Tibial nerve (tissue), 4 donors: ENCODE results near the gene PRDM2. TPM values are rescaled to one million over a fixed set of nuclear protein-coding genes. Genes with fewer than 3 reads are reported as not detected.

Experiments
- DNase-seq, 2 donors: peaks; one replicate each; pipeline ENCODE4 v3.0.0-alpha.2; 2019; ENCODE audit warnings: low spot score in 2 of 2
- H3K27ac ChIP-seq, 4 donors: fragments of 200-600 bp; sonication (generic) in 3 of 4; one replicate each; pipeline ENCODE4 v1.5.1; 2017 to 2019; ENCODE audit warnings: mild to moderate bottlenecking in 1 of 4
- H3K27me3 ChIP-seq, 2 donors: fragments of 200-600 bp; sonication (generic) in 1 of 2; one replicate each; pipeline versions ENCODE4 v1.5.1 to v1.6.0; 2017 to 2019
- H3K36me3 ChIP-seq, 3 donors: fragments of 200-600 bp; sonication (generic); one replicate each; pipeline ENCODE4 v1.5.1; 2018 to 2019
- H3K4me1 ChIP-seq, 4 donors: fragments of 200-600 bp; sonication (generic) in 3 of 4; one replicate each; pipeline ENCODE4 v1.5.1; 2017 to 2019
- H3K4me3 ChIP-seq, 4 donors: fragments of 200-600 bp; sonication (generic) in 3 of 4; one replicate each; pipeline ENCODE4 v1.5.1; 2017 to 2019; ENCODE audit warnings: mild to moderate bottlenecking in 1 of 4, moderate library complexity in 1 of 4
- H3K9me3 ChIP-seq, 4 donors: fragments of 200-600 bp; sonication (generic) in 3 of 4; one replicate each; pipeline ENCODE4 v1.5.1; 2017 to 2019
- CTCF ChIP-seq, 5 experiments: fragments of 200-600 bp in 3 of 5; fragments of 450-650 bp in 2 of 5; sonication (generic) in 3 of 5; IDR thresholded peaks; one replicate each; pipeline ENCODE4 v1.5.1; 2016 to 2019; ENCODE audit warnings: antibody characterized with exemption in 5 of 5, mild to moderate bottlenecking in 3 of 5, moderate library complexity in 2 of 5
- EP300 ChIP-seq, 2 donors: sonication (generic); formaldehyde crosslinking; IDR thresholded peaks; one replicate each; pipeline ENCODE4 v1.6.1; 2017; ENCODE audit warnings: antibody characterized with exemption in 2 of 2, mild to moderate bottlenecking in 1 of 2
- POLR2A ChIP-seq, 2 donors: fragments of 450-650 bp; IDR thresholded peaks; one replicate each; pipeline ENCODE4 v1.6.1; 2017; ENCODE audit warnings: antibody characterized with exemption in 2 of 2, mild to moderate bottlenecking in 2 of 2, moderate library complexity in 2 of 2
- WGBS, 2 donors: methylation state at CpG; one replicate each; pipeline ENCODE4 v1.1.5; 2018; 5-methylcytosine and 5-hydroxymethylcytosine counted together
- total RNA-seq, 4 donors: library from RNA; depleted of rRNA; stranded (reverse); fragments of >200 nt; gene quantifications; one replicate each; pipeline ENCODE4 v1.1.0, GENCODE V29; 2016

The PRDM2 gene
- total RNA-seq, 4 donors from 2014 or later = 26.4 to 48.8 (median 46.5) TPM

GRCh38 chr1:13763222-13763621 is 63.2 kb downstream of the PRDM2 start:
- no peaks in the 10 kb centered on the region for H3K36me3 ChIP-seq
- no peaks in the 10 kb centered on the region for H3K9me3 ChIP-seq
- no peak for DNase-seq
- H3K27ac ChIP-seq = no peak overlapping the region
- 47 to 48% methylated on average over 2 of the region's 2 CpGs for WGBS, 2 donors
- H3K27me3 ChIP-seq = no peaks in the 10 kb centered on the region
- no peak overlapping the region for H3K4me3 ChIP-seq
- peaks cover 0 to 84% (median 26%) of the 10 kb centered on the region in 4 donors for H3K4me1 ChIP-seq
- TF ChIP-seq CTCF (IDR thresholded peaks at IDR 0.05) = no peak
- no peak for TF ChIP-seq POLR2A (IDR thresholded peaks at IDR 0.05)
- TF ChIP-seq EP300 (IDR thresholded peaks at IDR 0.05) = no peak

- peaks cover 0 to 85% (median 26%) of the 10 kb centered on the region in 4 donors for H3K4me1 ChIP-seq
- no peaks in the 10 kb centered on the region for H3K36me3 ChIP-seq
- no peak overlapping the region for H3K27ac ChIP-seq
- no peak for DNase-seq
- WGBS, 2 donors = 62 to 69% methylated on average over 6 of the region's 6 CpGs
- no peaks in the 10 kb centered on the region for H3K9me3 ChIP-seq
- no peak overlapping the region for H3K4me3 ChIP-seq
- no peak for TF ChIP-seq POLR2A (IDR thresholded peaks at IDR 0.05)
- no peak for TF ChIP-seq CTCF (IDR thresholded peaks at IDR 0.05)
- TF ChIP-seq EP300 (IDR thresholded peaks at IDR 0.05) = no peak
- H3K27me3 ChIP-seq = no peaks in the 10 kb centered on the region
Measured at GRCh38 chr1:13763991-13764390, 64.0 kb downstream of the PRDM2 start.

GRCh38 chr1:13764588-13765332 is 64.8 kb downstream of the PRDM2 start:
- Histone ChIP-seq H3K9me3 (no peaks in the 10 kb centered on the region), H3K4me3 (no peak overlapping the region), H3K4me1 (peaks cover 0 to 84% (median 20%) of the 10 kb centered on the region in 4 donors), H3K27me3 (no peaks in the 10 kb centered on the region), H3K36me3 (no peaks in the 10 kb centered on the region), H3K27ac (no peak overlapping the region)
- TF ChIP-seq POLR2A (IDR thresholded peaks at IDR 0.05) = no peak
- TF ChIP-seq CTCF (IDR thresholded peaks at IDR 0.05) = no peak
- TF ChIP-seq EP300 (IDR thresholded peaks at IDR 0.05) = no peak
- WGBS, 2 donors = 35 to 48% methylated on average over 6 of the region's 6 CpGs
- DNase-seq = no peak

- no peaks in the 10 kb centered on the region for H3K9me3 ChIP-seq
- DNase-seq = no peak
- H3K27ac ChIP-seq = no peak overlapping the region
- 85 to 87% methylated on average over 9 of the region's 9 CpGs for WGBS, 2 donors
- H3K4me1 ChIP-seq = peaks cover 0 to 64% (median 20%) of the 10 kb centered on the region in 4 donors
- no peak for TF ChIP-seq POLR2A (IDR thresholded peaks at IDR 0.05)
- TF ChIP-seq CTCF (IDR thresholded peaks at IDR 0.05) = no peak
- TF ChIP-seq EP300 (IDR thresholded peaks at IDR 0.05) = no peak
- no peak overlapping the region for H3K4me3 ChIP-seq
- H3K27me3 ChIP-seq = no peaks in the 10 kb centered on the region
- H3K36me3 ChIP-seq = no peaks in the 10 kb centered on the region
Measured at GRCh38 chr1:13766592-13767564, 66.9 kb downstream of the PRDM2 start.
